ENCODE measurements around the gene DDT.
"Not testable (repeated sequence)": the region's sequence is repeated elsewhere in the genome, so short reads cannot be mapped to it uniquely, and the experiment has no call there.

The DDT gene

DNA sequence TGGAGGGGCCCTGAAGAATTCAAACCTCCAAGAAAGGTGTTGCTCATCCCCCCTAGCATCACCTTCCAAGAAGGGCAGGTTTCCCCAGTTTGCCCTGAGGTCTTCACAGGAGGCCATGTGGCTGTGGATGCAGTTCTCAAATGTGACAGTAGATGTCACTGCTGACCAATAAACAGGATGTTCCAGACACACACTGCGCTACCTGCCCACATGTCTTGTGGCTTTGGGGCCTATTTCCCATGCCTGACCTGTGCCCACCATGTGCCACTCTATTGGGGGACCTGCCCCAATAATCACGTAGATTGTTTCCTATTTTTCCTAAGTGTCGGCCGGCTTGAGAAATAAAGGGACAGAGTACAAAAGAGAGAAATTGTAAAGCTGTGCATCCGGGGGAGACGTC lies 10.2 kb upstream of the DDT start:
- Histone ChIP-seq H2AFZ (ENCODE audit: low read length) (no peak overlapping the region), H4K20me1 (ENCODE audit: insufficient read depth, low read length) (no peaks in the 10 kb centered on the region), H3F3A (ENCODE audit: insufficient read depth, low read length) (no peaks in the 10 kb centered on the region), H3K36me3 (ENCODE audit: insufficient read depth, low read length) (no peaks in the 10 kb centered on the region), H3K9me3 (ENCODE audit: low read length) (no peaks in the 10 kb centered on the region), H3K27me3 (ENCODE audit: insufficient read depth, low read length) (no peaks in the 10 kb centered on the region), H3K9me2 (ENCODE audit: low read depth, low read length) (no peaks in the 10 kb centered on the region), H3K9ac (ENCODE audit: low read length) (no peak overlapping the region), H3K4me3 (ENCODE audit: low read depth, low read length, poor library complexity, severe bottlenecking) (no peak overlapping the region), H3K27ac (ENCODE audit: low read depth, low read length, poor library complexity, severe bottlenecking) (no peak overlapping the region), H3K4me2 (ENCODE audit: low read length) (no peak overlapping the region), H3K79me2 (ENCODE audit: insufficient read depth, low read length) (no peaks in the 10 kb centered on the region), H3K4me1 (ENCODE audit: insufficient read depth, low read length, severe bottlenecking) (no peaks in the 10 kb centered on the region)
- no peak for TF ChIP-seq EZH2 (IDR thresholded peaks at IDR 0.05; ENCODE audit: borderline replicate concordance, low read length)
- TF ChIP-seq, protein P1, sequence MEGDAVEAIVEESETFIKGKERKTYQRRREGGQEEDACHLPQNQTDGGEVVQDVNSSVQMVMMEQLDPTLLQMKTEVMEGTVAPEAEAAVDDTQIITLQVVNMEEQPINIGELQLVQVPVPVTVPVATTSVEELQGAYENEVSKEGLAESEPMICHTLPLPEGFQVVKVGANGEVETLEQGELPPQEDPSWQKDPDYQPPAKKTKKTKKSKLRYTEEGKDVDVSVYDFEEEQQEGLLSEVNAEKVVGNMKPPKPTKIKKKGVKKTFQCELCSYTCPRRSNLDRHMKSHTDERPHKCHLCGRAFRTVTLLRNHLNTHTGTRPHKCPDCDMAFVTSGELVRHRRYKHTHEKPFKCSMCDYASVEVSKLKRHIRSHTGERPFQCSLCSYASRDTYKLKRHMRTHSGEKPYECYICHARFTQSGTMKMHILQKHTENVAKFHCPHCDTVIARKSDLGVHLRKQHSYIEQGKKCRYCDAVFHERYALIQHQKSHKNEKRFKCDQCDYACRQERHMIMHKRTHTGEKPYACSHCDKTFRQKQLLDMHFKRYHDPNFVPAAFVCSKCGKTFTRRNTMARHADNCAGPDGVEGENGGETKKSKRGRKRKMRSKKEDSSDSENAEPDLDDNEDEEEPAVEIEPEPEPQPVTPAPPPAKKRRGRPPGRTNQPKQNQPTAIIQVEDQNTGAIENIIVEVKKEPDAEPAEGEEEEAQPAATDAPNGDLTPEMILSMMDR (IDR thresholded peaks at IDR 0.05; ENCODE audit: low read length) = no peak

DNA sequence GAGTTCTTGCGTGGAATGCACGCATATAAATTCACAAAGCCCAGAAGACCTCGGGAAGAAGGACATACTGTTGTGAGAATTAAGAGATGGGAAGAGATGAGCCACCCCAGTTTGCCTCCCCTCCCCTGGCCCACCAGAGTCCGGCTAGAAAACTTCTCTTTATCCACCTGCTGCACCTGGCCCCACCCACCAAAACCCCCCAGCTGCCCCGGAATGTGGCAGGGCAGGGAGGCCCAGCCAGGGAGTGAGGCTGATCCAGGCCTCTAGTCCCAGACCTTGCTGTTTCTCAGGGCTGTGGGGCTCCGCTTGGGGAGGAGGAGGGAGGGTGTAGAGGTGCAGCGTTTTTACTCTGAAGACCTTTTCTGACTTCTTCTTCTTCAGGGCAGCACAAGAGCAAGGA lies 6.3 kb upstream of the DDT start:
- not testable (repeated sequence) for H3K9me3 ChIP-seq (ENCODE audit: low read length); H3K4me2 ChIP-seq (ENCODE audit: low read length); H3K79me2 ChIP-seq (ENCODE audit: insufficient read depth, low read length); H4K20me1 ChIP-seq (ENCODE audit: insufficient read depth, low read length); H3F3A ChIP-seq (ENCODE audit: insufficient read depth, low read length); H3K9me2 ChIP-seq (ENCODE audit: low read depth, low read length); H3K27me3 ChIP-seq (ENCODE audit: insufficient read depth, low read length); H2AFZ ChIP-seq (ENCODE audit: low read length); H3K9ac ChIP-seq (ENCODE audit: low read length); H3K4me3 ChIP-seq (ENCODE audit: low read depth, low read length, poor library complexity, severe bottlenecking); H3K27ac ChIP-seq (ENCODE audit: low read depth, low read length, poor library complexity, severe bottlenecking); H3K4me1 ChIP-seq (ENCODE audit: insufficient read depth, low read length, severe bottlenecking); H3K36me3 ChIP-seq (ENCODE audit: insufficient read depth, low read length)

DNA sequence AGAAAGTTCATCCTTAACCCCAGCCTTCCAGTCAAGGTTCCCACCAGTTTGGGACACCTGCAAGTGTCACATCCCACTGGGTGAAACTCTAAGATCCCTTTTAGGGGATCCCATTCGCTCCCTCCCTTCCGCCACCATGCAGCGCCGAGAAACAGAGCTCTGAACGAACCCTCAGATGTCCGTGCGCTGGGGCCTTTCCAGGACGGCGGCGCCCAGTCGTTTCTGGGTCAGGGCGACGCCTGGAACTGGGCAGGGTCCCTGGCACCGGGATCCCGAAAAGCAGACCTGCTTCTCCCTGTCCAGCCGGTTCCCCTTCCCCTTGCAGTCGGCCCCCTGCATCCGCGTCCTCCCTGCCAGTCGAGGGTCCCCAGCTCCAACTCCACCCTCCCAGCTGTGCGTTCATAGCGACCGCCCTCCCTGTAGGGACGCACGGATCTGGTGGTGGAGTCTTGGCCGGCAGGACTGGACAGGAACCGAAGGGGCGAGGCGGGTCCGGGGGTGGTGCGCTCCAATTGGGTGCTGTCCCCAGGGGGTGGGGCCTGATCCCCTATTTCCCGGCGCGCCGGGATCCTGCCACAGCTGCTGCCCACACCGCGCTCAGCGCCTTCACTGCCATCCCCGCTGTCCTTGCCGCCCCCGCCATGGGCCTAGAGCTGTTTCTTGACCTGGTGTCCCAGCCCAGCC lies 5.5 kb upstream of the DDT start, which contains the start of gene GSTT2:
TSS of gene GSTT2 (plus strand) at position 578 of the 684 bp plus-strand sequence.
- H3K27ac ChIP-seq (ENCODE audit: low read depth, low read length, poor library complexity, severe bottlenecking) = not testable (repeated sequence)

DNA sequence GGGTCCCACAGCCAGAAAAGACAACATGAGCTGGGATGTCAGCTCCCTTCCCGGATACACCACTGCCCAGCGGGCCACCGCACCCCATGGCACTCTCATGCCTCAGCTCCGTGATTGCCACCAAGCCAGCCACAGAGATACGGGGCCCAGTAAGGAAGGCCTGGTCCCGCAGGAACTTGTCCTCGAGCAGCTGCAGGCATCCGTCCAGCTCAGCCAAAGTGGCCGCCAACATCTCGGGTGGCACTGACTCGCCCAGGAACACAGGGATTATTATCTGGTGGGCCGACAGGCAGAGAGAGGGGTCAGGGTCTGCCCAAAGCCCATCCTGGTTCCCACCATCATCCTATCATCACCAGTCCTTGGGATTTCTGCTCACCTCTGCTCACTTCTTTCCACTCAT lies 3.1 kb upstream of the DDT start:
- not testable (repeated sequence) for H3K4me3 ChIP-seq (ENCODE audit: low read depth, low read length, poor library complexity, severe bottlenecking); H3K9me3 ChIP-seq (ENCODE audit: low read length); H3K27me3 ChIP-seq (ENCODE audit: insufficient read depth, low read length); H3F3A ChIP-seq (ENCODE audit: insufficient read depth, low read length); H2AFZ ChIP-seq (ENCODE audit: low read length); H3K4me2 ChIP-seq (ENCODE audit: low read length); H3K27ac ChIP-seq (ENCODE audit: low read depth, low read length, poor library complexity, severe bottlenecking); H3K9me2 ChIP-seq (ENCODE audit: low read depth, low read length); H4K20me1 ChIP-seq (ENCODE audit: insufficient read depth, low read length); H3K36me3 ChIP-seq (ENCODE audit: insufficient read depth, low read length); H3K9ac ChIP-seq (ENCODE audit: low read length); H3K4me1 ChIP-seq (ENCODE audit: insufficient read depth, low read length, severe bottlenecking); H3K79me2 ChIP-seq (ENCODE audit: insufficient read depth, low read length)

More for the DNA sequence above, 5.5 kb upstream of the DDT start, which contains the start of gene GSTT2:
- not testable (repeated sequence) for H2AFZ ChIP-seq (ENCODE audit: low read length); H3K4me1 ChIP-seq (ENCODE audit: insufficient read depth, low read length, severe bottlenecking); H3K36me3 ChIP-seq (ENCODE audit: insufficient read depth, low read length); H4K20me1 ChIP-seq (ENCODE audit: insufficient read depth, low read length); H3K9me3 ChIP-seq (ENCODE audit: low read length); H3K4me3 ChIP-seq (ENCODE audit: low read depth, low read length, poor library complexity, severe bottlenecking); H3K4me2 ChIP-seq (ENCODE audit: low read length); H3F3A ChIP-seq (ENCODE audit: insufficient read depth, low read length); H3K27me3 ChIP-seq (ENCODE audit: insufficient read depth, low read length); H3K9me2 ChIP-seq (ENCODE audit: low read depth, low read length); H3K79me2 ChIP-seq (ENCODE audit: insufficient read depth, low read length); H3K9ac ChIP-seq (ENCODE audit: low read length)

DNA sequence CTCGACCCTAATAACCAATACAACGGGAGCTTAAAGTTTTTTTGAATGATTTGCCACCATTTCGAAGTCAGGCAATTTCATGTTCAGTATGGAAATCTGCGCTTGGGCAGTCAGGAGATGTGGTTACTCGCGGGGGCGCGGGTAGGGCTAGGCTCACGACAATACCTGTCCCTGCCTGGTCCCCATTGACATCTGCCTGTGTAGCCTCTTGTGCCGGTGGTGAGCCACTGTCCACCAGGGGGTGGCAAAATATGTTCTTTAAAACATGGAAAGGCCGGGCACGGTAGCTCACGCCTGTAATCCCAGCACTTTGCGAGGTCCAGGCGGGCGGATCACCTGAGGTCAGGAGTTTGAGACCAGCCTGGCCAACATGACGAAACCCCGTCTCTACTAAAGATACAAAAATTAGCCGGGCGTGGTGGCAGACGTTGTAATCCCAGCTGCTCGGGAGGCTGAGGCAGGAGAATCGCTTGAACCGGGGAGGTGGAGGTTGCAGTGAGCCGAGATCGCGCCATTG lies 653 bp upstream of the DDT start:
- H4K20me1 ChIP-seq (ENCODE audit: insufficient read depth, low read length); H3K27me3 ChIP-seq (ENCODE audit: insufficient read depth, low read length); H3K9ac ChIP-seq (ENCODE audit: low read length); H3F3A ChIP-seq (ENCODE audit: insufficient read depth, low read length); H3K4me3 ChIP-seq (ENCODE audit: low read depth, low read length, poor library complexity, severe bottlenecking); H3K79me2 ChIP-seq (ENCODE audit: insufficient read depth, low read length); H3K4me1 ChIP-seq (ENCODE audit: insufficient read depth, low read length, severe bottlenecking); H2AFZ ChIP-seq (ENCODE audit: low read length); H3K27ac ChIP-seq (ENCODE audit: low read depth, low read length, poor library complexity, severe bottlenecking); H3K9me3 ChIP-seq (ENCODE audit: low read length); H3K9me2 ChIP-seq (ENCODE audit: low read depth, low read length); H3K4me2 ChIP-seq (ENCODE audit: low read length): not testable (repeated sequence)
- peaks cover 22% of the 10 kb centered on the region for H3K36me3 ChIP-seq (ENCODE audit: insufficient read depth, low read length)

DNA sequence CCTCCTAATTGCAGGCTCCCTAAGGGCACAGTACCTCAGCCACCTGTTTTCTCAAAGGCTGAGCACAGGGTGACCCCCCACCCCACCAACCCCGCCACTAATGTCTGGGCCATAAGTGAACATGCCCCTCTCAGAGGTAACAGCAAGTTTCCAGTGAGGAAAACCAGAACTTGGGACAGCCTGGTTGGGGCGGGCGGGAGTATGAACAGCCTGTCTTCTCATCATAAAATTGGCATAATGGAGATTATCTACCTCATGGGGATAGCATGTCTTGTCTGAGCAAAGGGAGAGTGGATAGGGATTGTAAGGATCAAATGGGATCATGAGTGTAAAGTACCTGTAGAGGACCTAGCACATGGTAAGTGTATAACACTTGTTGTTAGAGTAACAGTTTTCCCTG lies 2.3 kb downstream of the DDT start:
- H3K27me3 ChIP-seq (ENCODE audit: insufficient read depth, low read length); H3F3A ChIP-seq (ENCODE audit: insufficient read depth, low read length); H3K79me2 ChIP-seq (ENCODE audit: insufficient read depth, low read length); H3K9me2 ChIP-seq (ENCODE audit: low read depth, low read length); H3K9me3 ChIP-seq (ENCODE audit: low read length); H3K27ac ChIP-seq (ENCODE audit: low read depth, low read length, poor library complexity, severe bottlenecking); H3K4me3 ChIP-seq (ENCODE audit: low read depth, low read length, poor library complexity, severe bottlenecking); H3K9ac ChIP-seq (ENCODE audit: low read length); H3K4me2 ChIP-seq (ENCODE audit: low read length); H4K20me1 ChIP-seq (ENCODE audit: insufficient read depth, low read length); H2AFZ ChIP-seq (ENCODE audit: low read length); H3K4me1 ChIP-seq (ENCODE audit: insufficient read depth, low read length, severe bottlenecking): not testable (repeated sequence)
- H3K36me3 ChIP-seq (ENCODE audit: insufficient read depth, low read length) = peaks cover 32% of the 10 kb centered on the region

All from OCI-LY1 (cell line).